HepG2 (cell line): ENCODE results near the gene PODN. TPM values are rescaled to one million over a fixed set of nuclear protein-coding genes. Genes with fewer than 3 reads are reported as not detected.

Experiments
- AGO1 ChIP-seq: fragments of 200-400 bp; formaldehyde crosslinking; IDR thresholded peaks from 2 replicates; pipeline ENCODE4 v1.6.1; 2017; ENCODE audit warnings: mild to moderate bottlenecking, low read depth, low read length, moderate library complexity; ENCODE audit not compliant: poor library complexity, severe bottlenecking
- ARNTL ChIP-seq: sonication (generic); formaldehyde crosslinking; IDR thresholded peaks from 2 replicates; pipeline ENCODE4 v1.4.0; 2020; ENCODE audit warnings: mild to moderate bottlenecking, missing genetic modification reagents
- ATF7 ChIP-seq, 2 experiments: fragments of 450-650 bp in 1 of 2; sonication (generic) in 1 of 2; formaldehyde crosslinking in 1 of 2; IDR thresholded peaks; 2 replicates each; pipeline versions ENCODE4 v1.4.0 to v1.6.1; 2016 to 2020; ENCODE audit warnings: antibody characterized with exemption in 1 of 2, mild to moderate bottlenecking in 1 of 2, missing genetic modification reagents in 1 of 2
- EHMT2 ChIP-seq: fragments of 200-600 bp; sonication (generic); IDR thresholded peaks from 2 replicates; pipeline ENCODE4 v1.7.0; 2017; ENCODE audit warnings: antibody characterized with exemption, low read depth, low read length, borderline replicate concordance
- ELF1 ChIP-seq: sonication (generic); formaldehyde crosslinking; IDR thresholded peaks from 2 replicates; pipeline ENCODE4 v1.4.0; 2020; ENCODE audit warnings: missing genetic modification reagents
- ETV6 ChIP-seq: sonication (generic); formaldehyde crosslinking; conservative IDR thresholded peaks from 2 replicates; pipeline ENCODE4 v1.4.0; 2020; ENCODE audit warnings: missing genetic modification reagents
- GATA4 ChIP-seq: sonication (generic); IDR thresholded peaks from 2 replicates; pipeline ENCODE4 v1.6.1; 2016; ENCODE audit warnings: antibody characterized with exemption, low read depth, borderline replicate concordance
- GATAD2A ChIP-seq: IDR thresholded peaks from 2 replicates; pipeline ENCODE4 v1.6.1; 2016
- NFE2L2 ChIP-seq: fragments of 150-350 bp; IDR thresholded peaks from 2 replicates; pipeline ENCODE4 v1.6.1; 2014; ENCODE audit warnings: low read length
- RBM39 ChIP-seq: fragments of 200-400 bp; formaldehyde crosslinking; IDR thresholded peaks from one replicate; pipeline ENCODE4 v1.6.1; 2018; ENCODE audit warnings: antibody characterized with exemption, mild to moderate bottlenecking, low read depth, low read length; ENCODE audit not compliant: poor library complexity, severe bottlenecking
- SATB2 ChIP-seq: sonication (generic); formaldehyde crosslinking; IDR thresholded peaks from 2 replicates; pipeline ENCODE4 v1.5.0; 2020; ENCODE audit warnings: missing genetic modification reagents
- SMAD3 ChIP-seq: sonication (generic); formaldehyde crosslinking; IDR thresholded peaks from 2 replicates; pipeline ENCODE4 v1.4.0; 2020; ENCODE audit warnings: missing genetic modification reagents
- ZNF12 ChIP-seq: sonication (generic); formaldehyde crosslinking; IDR thresholded peaks from 2 replicates; pipeline ENCODE4 v1.5.0; 2020; ENCODE audit warnings: missing genetic modification reagents
- ZNF710 ChIP-seq: sonication (generic); formaldehyde crosslinking; IDR thresholded peaks from 2 replicates; pipeline ENCODE4 v1.5.0; 2020; ENCODE audit warnings: mild to moderate bottlenecking, missing genetic modification reagents, borderline replicate concordance
- ZNF784 ChIP-seq: sonication (generic); formaldehyde crosslinking; IDR thresholded peaks from 2 replicates; pipeline ENCODE4 v1.5.1; 2020; ENCODE audit warnings: missing genetic modification reagents, mild to moderate bottlenecking, borderline replicate concordance
- polyA plus RNA-seq, 8 experiments: library from polyadenylated mRNA; depleted of rRNA in 3 of 8; stranded (reverse) in 7 of 8; unstranded in 1 of 8; fragments of >200 nt; fragmentation: Illumina TruSeq in 4 of 8; extraction: Trizol in 4 of 8; gene quantifications; 2 replicates each; pipeline versions ENCODE4 v1.2.1 to v1.2.3, GENCODE V29; 2011 to 2016; ENCODE audit warnings: low read depth in 4 of 8, missing spikeins in 1 of 8, mixed read lengths in 1 of 8; ENCODE audit not compliant: insufficient read depth in 1 of 8
- total RNA-seq, 5 experiments: library from RNA; depleted of rRNA; stranded (reverse); fragments of >200 nt; fragmentation: Illumina TruSeq; extraction: Trizol; gene quantifications; 2 replicates each; pipeline ENCODE4 v1.2.3, GENCODE V29; 2016; ENCODE audit warnings: low read depth in 1 of 5
- TF ChIP-seq, protein P1 (sequence below): sonication (generic); formaldehyde crosslinking; IDR thresholded peaks from 2 replicates; pipeline ENCODE4 v1.8.0; 2023; ENCODE audit warnings: mild to moderate bottlenecking, missing genetic modification reagents
- TF ChIP-seq, protein P2 (sequence below): sonication (generic); formaldehyde crosslinking; IDR thresholded peaks from 2 replicates; pipeline ENCODE4 v1.9.0; 2022; ENCODE audit warnings: missing genetic modification reagents, mild to moderate bottlenecking, borderline replicate concordance

PODN gene
- total and polyA plus RNA-seq, 2 of the 13 experiments (the other 11 are each of a cell fraction or from before 2014, with no cell fraction given), result 0.13 TPM; not detected in 1

DNA sequence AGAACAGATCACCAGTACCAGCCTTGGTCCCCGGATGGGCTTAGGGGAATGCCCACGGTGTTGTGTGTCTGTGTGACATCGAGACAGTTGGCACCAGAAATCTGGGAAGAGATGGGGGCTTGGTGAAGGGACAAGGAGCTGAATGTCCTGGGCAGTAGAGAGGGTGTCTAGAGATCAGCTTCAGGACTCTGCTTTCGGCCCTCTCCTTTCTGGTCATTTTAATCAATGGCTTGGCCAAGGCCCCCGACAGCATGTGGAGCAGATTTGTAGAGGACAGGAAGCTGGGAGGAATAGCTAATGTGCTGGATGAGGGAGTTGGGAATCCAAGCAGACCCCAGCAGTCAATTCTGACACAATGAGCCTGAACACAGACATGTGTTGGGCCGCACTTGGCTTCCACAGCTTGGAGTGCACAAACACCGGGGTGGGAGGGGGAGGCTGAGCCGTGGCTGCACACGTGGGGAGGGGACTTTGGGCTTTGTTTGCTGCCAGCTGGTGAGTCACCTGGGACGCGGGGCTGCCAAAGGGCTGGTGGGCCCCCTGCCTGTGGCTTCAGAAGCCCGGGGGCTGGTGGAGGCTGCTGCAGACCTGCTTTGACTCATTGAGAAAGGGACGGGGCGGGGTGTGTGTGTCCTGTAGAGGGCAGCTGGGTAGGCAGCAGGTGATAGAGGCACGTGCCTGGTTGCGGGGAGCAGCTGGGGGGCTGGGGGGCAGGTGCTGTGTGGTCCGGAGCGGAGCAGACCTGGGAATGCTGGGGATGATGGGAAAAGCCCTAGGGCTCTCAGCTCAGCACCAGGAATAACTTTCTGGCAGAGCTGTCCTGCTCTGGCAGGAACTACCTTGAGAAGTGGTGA lies 59.5 kb downstream of the PODN start (continued):
- TF ChIP-seq ARNTL (peak; percentile 100), RBM39 (peak; percentile 40), ELF1 (no peak), ATF7 (IDR thresholded peaks at IDR 0.05) (no peak), ATF7 (CRISPR knock-in tag; IDR thresholded peaks at IDR 0.05) (peak; percentile 63), NFE2L2 (no peak), EHMT2 (peak; percentile 38; the same call in 1 of the 2 replicates), ZNF784 (CRISPR knock-in tag) (peak; percentile 65; the same call in 1 of the 2 replicates), GATAD2A (peak; percentile 86), SMAD3 (CRISPR knock-in tag) (no peak), ZNF710 (CRISPR knock-in tag) (peak; percentile 65; the same call in 1 of the 2 replicates), SATB2 (CRISPR knock-in tag) (no peak), GATA4 (peak; percentile 33; the same call in 1 of the 2 replicates), ETV6 (CRISPR knock-in tag) (no peak), AGO1 (no peak), ZNF12 (no peak)
- TF ChIP-seq, protein P1, sequence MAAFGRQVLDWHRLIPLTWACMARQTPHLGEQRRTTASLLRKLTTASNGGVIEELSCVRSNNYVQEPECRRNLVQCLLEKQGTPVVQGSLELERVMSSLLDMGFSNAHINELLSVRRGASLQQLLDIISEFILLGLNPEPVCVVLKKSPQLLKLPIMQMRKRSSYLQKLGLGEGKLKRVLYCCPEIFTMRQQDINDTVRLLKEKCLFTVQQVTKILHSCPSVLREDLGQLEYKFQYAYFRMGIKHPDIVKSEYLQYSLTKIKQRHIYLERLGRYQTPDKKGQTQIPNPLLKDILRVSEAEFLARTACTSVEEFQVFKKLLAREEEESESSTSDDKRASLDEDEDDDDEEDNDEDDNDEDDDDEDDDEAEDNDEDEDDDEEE, result no peak; the same call in none of the 2 replicates
- TF ChIP-seq, protein P2, sequence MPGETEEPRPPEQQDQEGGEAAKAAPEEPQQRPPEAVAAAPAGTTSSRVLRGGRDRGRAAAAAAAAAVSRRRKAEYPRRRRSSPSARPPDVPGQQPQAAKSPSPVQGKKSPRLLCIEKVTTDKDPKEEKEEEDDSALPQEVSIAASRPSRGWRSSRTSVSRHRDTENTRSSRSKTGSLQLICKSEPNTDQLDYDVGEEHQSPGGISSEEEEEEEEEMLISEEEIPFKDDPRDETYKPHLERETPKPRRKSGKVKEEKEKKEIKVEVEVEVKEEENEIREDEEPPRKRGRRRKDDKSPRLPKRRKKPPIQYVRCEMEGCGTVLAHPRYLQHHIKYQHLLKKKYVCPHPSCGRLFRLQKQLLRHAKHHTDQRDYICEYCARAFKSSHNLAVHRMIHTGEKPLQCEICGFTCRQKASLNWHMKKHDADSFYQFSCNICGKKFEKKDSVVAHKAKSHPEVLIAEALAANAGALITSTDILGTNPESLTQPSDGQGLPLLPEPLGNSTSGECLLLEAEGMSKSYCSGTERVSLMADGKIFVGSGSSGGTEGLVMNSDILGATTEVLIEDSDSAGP, result peak; percentile 83
